Measurements from ENCODE around the gene FRS3.

GRCh38 chr6:41724228-41724580 is 55.5 kb downstream of the FRS3 start:
- TF ChIP-seq, protein P1, sequence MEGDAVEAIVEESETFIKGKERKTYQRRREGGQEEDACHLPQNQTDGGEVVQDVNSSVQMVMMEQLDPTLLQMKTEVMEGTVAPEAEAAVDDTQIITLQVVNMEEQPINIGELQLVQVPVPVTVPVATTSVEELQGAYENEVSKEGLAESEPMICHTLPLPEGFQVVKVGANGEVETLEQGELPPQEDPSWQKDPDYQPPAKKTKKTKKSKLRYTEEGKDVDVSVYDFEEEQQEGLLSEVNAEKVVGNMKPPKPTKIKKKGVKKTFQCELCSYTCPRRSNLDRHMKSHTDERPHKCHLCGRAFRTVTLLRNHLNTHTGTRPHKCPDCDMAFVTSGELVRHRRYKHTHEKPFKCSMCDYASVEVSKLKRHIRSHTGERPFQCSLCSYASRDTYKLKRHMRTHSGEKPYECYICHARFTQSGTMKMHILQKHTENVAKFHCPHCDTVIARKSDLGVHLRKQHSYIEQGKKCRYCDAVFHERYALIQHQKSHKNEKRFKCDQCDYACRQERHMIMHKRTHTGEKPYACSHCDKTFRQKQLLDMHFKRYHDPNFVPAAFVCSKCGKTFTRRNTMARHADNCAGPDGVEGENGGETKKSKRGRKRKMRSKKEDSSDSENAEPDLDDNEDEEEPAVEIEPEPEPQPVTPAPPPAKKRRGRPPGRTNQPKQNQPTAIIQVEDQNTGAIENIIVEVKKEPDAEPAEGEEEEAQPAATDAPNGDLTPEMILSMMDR (IDR thresholded peaks at IDR 0.05; ENCODE audit: insufficient read depth, low read depth, low read length), result no peak
- no peak for TF ChIP-seq EZH2 (IDR thresholded peaks at IDR 0.05; ENCODE audit: insufficient read depth, low read length)
